Measurements from ENCODE around the gene TUBB3. TPM values are rescaled to one million over a fixed set of nuclear protein-coding genes. Genes with fewer than 3 reads are reported as not detected.

Gene TUBB3
- 733 and 767 TPM in 2 replicates for total RNA-seq

DNA sequence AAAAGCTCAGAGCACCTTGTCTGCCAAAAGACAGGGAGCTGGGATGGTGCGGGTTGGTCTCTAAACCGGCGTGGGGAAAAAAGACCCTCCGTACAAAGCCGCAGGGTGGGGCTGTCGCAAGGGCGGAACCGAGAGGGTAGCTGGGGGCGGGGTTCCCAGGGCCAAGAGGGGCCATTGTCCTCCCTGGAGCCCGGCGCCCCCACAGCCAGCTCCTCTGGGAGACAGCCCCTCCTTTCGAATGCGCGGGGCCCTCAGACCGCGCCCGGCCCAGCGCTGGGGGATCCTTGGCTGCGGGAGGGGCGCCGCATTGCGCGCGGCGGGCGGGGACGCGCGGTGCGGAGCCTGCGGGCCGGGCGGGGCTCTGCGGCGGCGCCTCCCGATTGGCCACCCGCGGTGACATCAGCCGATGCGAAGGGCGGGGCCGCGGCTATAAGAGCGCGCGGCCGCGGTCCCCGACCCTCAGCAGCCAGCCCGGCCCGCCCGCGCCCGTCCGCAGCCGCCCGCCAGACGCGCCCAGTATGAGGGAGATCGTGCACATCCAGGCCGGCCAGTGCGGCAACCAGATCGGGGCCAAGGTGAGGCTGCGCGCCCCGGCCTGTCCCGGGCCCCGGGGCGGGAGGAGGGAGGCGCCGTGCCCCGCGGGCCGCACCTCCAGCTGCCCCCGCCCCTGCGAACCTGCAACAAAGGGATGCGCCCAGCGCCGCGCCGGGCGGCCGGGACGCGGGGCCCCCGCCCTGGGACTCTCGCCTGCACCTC lies at the start of gene TUBB3:
TSS of gene TUBB3 (plus strand) at position 459 of the 756 bp plus-strand sequence. CDS start at position 519, 60 bp downstream.

DNA sequence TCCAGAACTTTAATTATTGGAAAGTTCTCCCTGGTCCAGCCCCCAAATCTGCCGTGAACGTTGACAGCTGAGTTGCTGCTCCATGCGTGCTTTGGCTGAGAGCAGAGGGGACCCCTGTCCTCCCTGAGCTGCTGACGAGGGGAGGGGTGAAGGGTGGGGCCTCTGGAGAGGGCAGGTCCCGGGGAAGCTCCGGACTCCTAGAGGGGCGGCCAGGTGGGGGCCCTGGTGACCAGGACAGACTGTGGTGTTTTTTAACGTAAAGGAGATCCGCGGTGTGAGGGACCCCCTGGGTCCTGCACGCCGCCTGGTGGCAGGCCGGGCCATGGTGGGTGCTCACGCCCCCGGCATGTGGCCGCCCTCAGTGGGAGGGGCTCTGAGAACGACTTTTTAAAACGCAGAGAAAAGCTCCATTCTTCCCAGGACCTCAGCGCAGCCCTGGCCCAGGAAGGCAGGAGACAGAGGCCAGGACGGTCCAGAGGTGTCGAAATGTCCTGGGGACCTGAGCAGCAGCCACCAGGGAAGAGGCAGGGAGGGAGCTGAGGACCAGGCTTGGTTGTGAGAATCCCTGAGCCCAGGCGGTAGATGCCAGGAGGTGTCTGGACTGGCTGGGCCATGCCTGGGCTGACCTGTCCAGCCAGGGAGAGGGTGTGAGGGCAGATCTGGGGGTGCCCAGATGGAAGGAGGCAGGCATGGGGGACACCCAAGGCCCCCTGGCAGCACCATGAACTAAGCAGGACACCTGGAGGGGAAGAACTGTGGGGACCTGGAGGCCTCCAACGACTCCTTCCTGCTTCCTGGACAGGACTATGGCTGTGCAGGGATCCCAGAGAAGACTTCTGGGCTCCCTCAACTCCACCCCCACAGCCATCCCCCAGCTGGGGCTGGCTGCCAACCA lies 4.4 kb upstream of the TUBB3 start, which contains the start of gene MC1R:
TSS of gene MC1R (plus strand) at position 410 of the 895 bp plus-strand sequence. CDS start at position 807, 397 bp downstream.

Other genes starting within 250 kb of the TUBB3 start
- 51.0 and 65.1 TPM in 2 replicates for gene CDK10, start 236.7 kb upstream of the TUBB3 start, total RNA-seq
- 5.6 and 6.1 TPM in 2 replicates for gene SPATA2L, start 221.6 kb upstream of the TUBB3 start, total RNA-seq
- 8.5 and 9.6 TPM in 2 replicates for gene VPS9D1, start 202.4 kb upstream of the TUBB3 start, total RNA-seq
- gene ZNF276, start 201.8 kb upstream of the TUBB3 start, total RNA-seq: 6.8 and 9.9 TPM in 2 replicates
- 21.4 and 32.6 TPM in 2 replicates for gene FANCA, start 106.7 kb upstream of the TUBB3 start, total RNA-seq
- 0.50 and 1.9 TPM in 2 replicates for gene SPIRE2, start 94.9 kb upstream of the TUBB3 start, total RNA-seq
- 111 and 118 TPM in 2 replicates for gene TCF25, start 49.8 kb upstream of the TUBB3 start, total RNA-seq
- gene MC1R, start 4.5 kb upstream of the TUBB3 start, total RNA-seq: 2.2 and 3.7 TPM in 2 replicates
- gene DEF8, start 25.4 kb downstream of the TUBB3 start, total RNA-seq: 105 and 118 TPM in 2 replicates
- gene DBNDD1, start 96.1 kb downstream of the TUBB3 start, total RNA-seq: 1.8 and 2.2 TPM in 2 replicates
- gene PRDM7, start 154.0 kb downstream of the TUBB3 start, total RNA-seq: not detected in 2 replicates